ENCODE measurements around the gene FRS3. TPM values are rescaled to one million over a fixed set of nuclear protein-coding genes. Genes with fewer than 3 reads are reported as not detected.

The FRS3 gene
- total RNA-seq, 2 donors from 2014 or later = 2.6 to 5.3 TPM

GRCh38 chr6:41771058-41771983 lies 8.4 kb downstream of the FRS3 start:
- intact Hi-C loops (cut with DNase I) = no loop called here
- TF ChIP-seq POLR2A (IDR thresholded peaks at IDR 0.05) = no peak
- TF ChIP-seq, protein P1, sequence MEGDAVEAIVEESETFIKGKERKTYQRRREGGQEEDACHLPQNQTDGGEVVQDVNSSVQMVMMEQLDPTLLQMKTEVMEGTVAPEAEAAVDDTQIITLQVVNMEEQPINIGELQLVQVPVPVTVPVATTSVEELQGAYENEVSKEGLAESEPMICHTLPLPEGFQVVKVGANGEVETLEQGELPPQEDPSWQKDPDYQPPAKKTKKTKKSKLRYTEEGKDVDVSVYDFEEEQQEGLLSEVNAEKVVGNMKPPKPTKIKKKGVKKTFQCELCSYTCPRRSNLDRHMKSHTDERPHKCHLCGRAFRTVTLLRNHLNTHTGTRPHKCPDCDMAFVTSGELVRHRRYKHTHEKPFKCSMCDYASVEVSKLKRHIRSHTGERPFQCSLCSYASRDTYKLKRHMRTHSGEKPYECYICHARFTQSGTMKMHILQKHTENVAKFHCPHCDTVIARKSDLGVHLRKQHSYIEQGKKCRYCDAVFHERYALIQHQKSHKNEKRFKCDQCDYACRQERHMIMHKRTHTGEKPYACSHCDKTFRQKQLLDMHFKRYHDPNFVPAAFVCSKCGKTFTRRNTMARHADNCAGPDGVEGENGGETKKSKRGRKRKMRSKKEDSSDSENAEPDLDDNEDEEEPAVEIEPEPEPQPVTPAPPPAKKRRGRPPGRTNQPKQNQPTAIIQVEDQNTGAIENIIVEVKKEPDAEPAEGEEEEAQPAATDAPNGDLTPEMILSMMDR (IDR thresholded peaks at IDR 0.05) = no peak
- Histone ChIP-seq H3K27me3 (no peaks in the 10 kb centered on the region), H3K9me3 (no peaks in the 10 kb centered on the region), H3K4me3 (no peak overlapping the region), H3K4me1 (peaks cover 7% of the 10 kb centered on the region), H3K36me3 (replicated peaks in 1 of 2; ENCODE audit: insufficient read depth in 1 of 2, low read depth in 2 of 2) (peaks cover 0 to 12% of the 10 kb centered on the region in 2 donors), H3K27ac (no peak overlapping the region)
- no peak for DNase-seq
- 86 to 87% methylated on average over 13 to 28 of the region's 29 CpGs for WGBS, 2 donors
- ATAC-seq = no peak

- no peak overlapping the region for H3K27ac ChIP-seq
- no peaks in the 10 kb centered on the region for H3K27me3 ChIP-seq
- H3K4me1 ChIP-seq = peaks cover 7% of the 10 kb centered on the region
- peaks cover 0 to 12% of the 10 kb centered on the region in 2 donors for H3K36me3 ChIP-seq (replicated peaks in 1 of 2; ENCODE audit: insufficient read depth in 1 of 2, low read depth in 2 of 2)
- WGBS, 2 donors = 90 to 92% methylated on average over 29 of the region's 30 CpGs
- intact Hi-C loops (cut with DNase I) = no loop called here
- TF ChIP-seq, protein P1 (IDR thresholded peaks at IDR 0.05) = no peak
- no peak for TF ChIP-seq POLR2A (IDR thresholded peaks at IDR 0.05)
- ATAC-seq (no peak), DNase-seq (no peak)
- no peaks in the 10 kb centered on the region for H3K9me3 ChIP-seq
- no peak overlapping the region for H3K4me3 ChIP-seq
Measured at GRCh38 chr6:41770381-41771057, 9.2 kb downstream of the FRS3 start.

GRCh38 chr6:41769376-41769775 lies 10.3 kb downstream of the FRS3 start:
- WGBS, 2 donors = 87 to 93% methylated on average over 8 of the region's 8 CpGs
- intact Hi-C loops (cut with DNase I) = no loop called here

DNA sequence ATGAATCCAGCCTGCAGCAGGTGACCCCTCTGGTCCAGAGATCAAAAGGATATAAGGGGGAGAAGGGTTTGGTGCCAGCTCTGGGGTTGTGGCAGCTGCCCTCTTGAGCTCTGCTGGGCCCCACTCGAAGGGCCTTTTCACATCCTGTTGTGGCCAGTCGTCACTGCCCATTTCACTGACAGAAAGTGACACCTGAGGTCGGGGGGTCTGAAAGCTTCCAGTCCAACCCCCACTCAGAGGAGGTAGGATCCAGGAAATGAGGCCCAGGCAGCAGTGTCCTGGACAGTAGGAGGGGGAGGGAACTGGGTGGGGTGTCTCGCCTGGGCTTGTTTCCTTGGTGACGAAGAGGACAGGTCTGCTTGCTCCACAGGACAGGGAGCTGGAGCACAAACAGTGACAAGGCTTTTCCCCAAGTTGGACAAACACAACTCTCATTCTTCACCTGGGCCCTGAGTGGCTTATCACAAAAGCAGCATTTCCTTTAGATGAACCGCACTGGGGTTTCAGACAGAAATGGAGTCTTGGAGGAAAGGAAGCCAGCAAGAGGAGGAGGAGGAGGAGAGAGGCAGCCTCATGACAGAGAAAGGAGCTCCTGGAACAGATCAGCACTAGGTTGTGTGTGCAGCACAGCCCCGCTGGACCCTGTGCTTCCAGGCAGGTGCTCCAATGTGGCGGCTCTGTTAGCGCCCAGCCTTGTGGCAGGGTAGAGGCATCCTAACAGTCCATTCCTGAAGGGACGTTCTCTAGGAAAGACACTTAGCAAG lies 11.0 kb downstream of the FRS3 start:
- TF ChIP-seq POLR2A (IDR thresholded peaks at IDR 0.05) = no peak
- TF ChIP-seq, protein P1 (IDR thresholded peaks at IDR 0.05) = no peak
- Histone ChIP-seq H3K27ac (peak overlapping the region in 1 of 4 donors; percentile 0), H3K4me3 (no peak overlapping the region), H3K4me1 (peaks cover 7% of the 10 kb centered on the region), H3K27me3 (no peaks in the 10 kb centered on the region), H3K36me3 (replicated peaks in 1 of 2; ENCODE audit: insufficient read depth in 1 of 2, low read depth in 2 of 2) (peaks cover 0 to 8% of the 10 kb centered on the region in 2 donors), H3K9me3 (no peaks in the 10 kb centered on the region)
- ATAC-seq (no peak), DNase-seq (peak in 1 of 4 donors; percentile 20)
- WGBS, 2 donors = 69 to 72% methylated on average over 8 to 10 of the region's 10 CpGs
- intact Hi-C loops (cut with DNase I) = no loop called here

More at GRCh38 chr6:41769376-41769775, 10.3 kb downstream of the FRS3 start:
- TF ChIP-seq, protein P1 (IDR thresholded peaks at IDR 0.05) = no peak
- TF ChIP-seq POLR2A (IDR thresholded peaks at IDR 0.05) = no peak
- H3K36me3 ChIP-seq (replicated peaks in 1 of 2; ENCODE audit: insufficient read depth in 1 of 2, low read depth in 2 of 2) = peaks cover 0 to 9% of the 10 kb centered on the region in 2 donors
- no peak overlapping the region for H3K4me3 ChIP-seq
- no peaks in the 10 kb centered on the region for H3K9me3 ChIP-seq
- no peak for ATAC-seq
- no peaks in the 10 kb centered on the region for H3K27me3 ChIP-seq
- H3K27ac ChIP-seq = no peak overlapping the region
- peaks cover 7% of the 10 kb centered on the region for H3K4me1 ChIP-seq
- DNase-seq = no peak
